ENCODE results near the gene RAB3C.

Gene RAB3C

GRCh38 chr5:58764199-58764598 is 181.3 kb downstream of the RAB3C start:
- Histone ChIP-seq H3K9me3 (ENCODE audit: control insufficient read depth, insufficient read depth, low read length) (no peaks in the 10 kb centered on the region), H3K27me3 (ENCODE audit: control insufficient read depth, insufficient read depth, low read length) (no peaks in the 10 kb centered on the region), H3K4me1 (ENCODE audit: control insufficient read depth, insufficient read depth, low read length) (no peaks in the 10 kb centered on the region), H3K36me3 (ENCODE audit: control insufficient read depth, insufficient read depth, low read length) (no peaks in the 10 kb centered on the region), H3K4me3 (ENCODE audit: low read length) (no peak overlapping the region), H3K27ac (ENCODE audit: low read length) (no peak overlapping the region)
- DNase-seq (ENCODE audit: low read depth, low spot score), result no peak
- WGBS (ENCODE audit: insufficient coverage, insufficient read length), result no CpG with 5 or more reads among the region's 3 CpGs

- H3K4me1 ChIP-seq (ENCODE audit: control insufficient read depth, insufficient read depth, low read length), result no peaks in the 10 kb centered on the region
- no CpG with 5 or more reads among the region's 2 CpGs for WGBS (ENCODE audit: insufficient coverage, insufficient read length)
These were observed 182.2 kb downstream of the RAB3C start for GRCh38 chr5:58765058-58765457.

GRCh38 chr5:58767104-58767503 is 184.2 kb downstream of the RAB3C start:
- Histone ChIP-seq H3K4me3 (ENCODE audit: low read length) (no peak overlapping the region), H3K36me3 (ENCODE audit: control insufficient read depth, insufficient read depth, low read length) (no peaks in the 10 kb centered on the region), H3K4me1 (ENCODE audit: control insufficient read depth, insufficient read depth, low read length) (no peaks in the 10 kb centered on the region), H3K27me3 (ENCODE audit: control insufficient read depth, insufficient read depth, low read length) (no peaks in the 10 kb centered on the region), H3K27ac (ENCODE audit: low read length) (no peak overlapping the region), H3K9me3 (ENCODE audit: control insufficient read depth, insufficient read depth, low read length) (no peaks in the 10 kb centered on the region)
- no peak for DNase-seq (ENCODE audit: low read depth, low spot score)

More at GRCh38 chr5:58765058-58765457, 182.2 kb downstream of the RAB3C start:
- Histone ChIP-seq H3K9me3 (ENCODE audit: control insufficient read depth, insufficient read depth, low read length) (no peaks in the 10 kb centered on the region), H3K27ac (ENCODE audit: low read length) (no peak overlapping the region), H3K36me3 (ENCODE audit: control insufficient read depth, insufficient read depth, low read length) (no peaks in the 10 kb centered on the region), H3K4me3 (ENCODE audit: low read length) (no peak overlapping the region), H3K27me3 (ENCODE audit: control insufficient read depth, insufficient read depth, low read length) (no peaks in the 10 kb centered on the region)
- no peak for DNase-seq (ENCODE audit: low read depth, low spot score)

- no peaks in the 10 kb centered on the region for H3K9me3 ChIP-seq (ENCODE audit: control insufficient read depth, insufficient read depth, low read length)
- no peaks in the 10 kb centered on the region for H3K36me3 ChIP-seq (ENCODE audit: control insufficient read depth, insufficient read depth, low read length)
- no peaks in the 10 kb centered on the region for H3K4me1 ChIP-seq (ENCODE audit: control insufficient read depth, insufficient read depth, low read length)
- DNase-seq (ENCODE audit: low read depth, low spot score), result no peak
- WGBS (ENCODE audit: insufficient coverage, insufficient read length), result no CpG with 5 or more reads among the region's 3 CpGs
- H3K27ac ChIP-seq (ENCODE audit: low read length), result no peak overlapping the region
- no peak overlapping the region for H3K4me3 ChIP-seq (ENCODE audit: low read length)
- no peaks in the 10 kb centered on the region for H3K27me3 ChIP-seq (ENCODE audit: control insufficient read depth, insufficient read depth, low read length)
These were observed 187.3 kb downstream of the RAB3C start for GRCh38 chr5:58770136-58770535.

- Histone ChIP-seq H3K27me3 (ENCODE audit: control insufficient read depth, insufficient read depth, low read length) (no peaks in the 10 kb centered on the region), H3K4me1 (ENCODE audit: control insufficient read depth, insufficient read depth, low read length) (no peaks in the 10 kb centered on the region), H3K36me3 (ENCODE audit: control insufficient read depth, insufficient read depth, low read length) (no peaks in the 10 kb centered on the region), H3K9me3 (ENCODE audit: control insufficient read depth, insufficient read depth, low read length) (no peaks in the 10 kb centered on the region), H3K27ac (ENCODE audit: low read length) (no peak overlapping the region), H3K4me3 (ENCODE audit: low read length) (no peak overlapping the region)
- WGBS (ENCODE audit: insufficient coverage, insufficient read length), result no CpG with 5 or more reads among the region's 2 CpGs
- no peak for DNase-seq (ENCODE audit: low read depth, low spot score)
These were observed 188.9 kb downstream of the RAB3C start for GRCh38 chr5:58771796-58772195.

- no peaks in the 10 kb centered on the region for H3K27me3 ChIP-seq (ENCODE audit: control insufficient read depth, insufficient read depth, low read length)
- H3K4me3 ChIP-seq (ENCODE audit: low read length), result no peak overlapping the region
- H3K36me3 ChIP-seq (ENCODE audit: control insufficient read depth, insufficient read depth, low read length), result no peaks in the 10 kb centered on the region
- H3K4me1 ChIP-seq (ENCODE audit: control insufficient read depth, insufficient read depth, low read length), result no peaks in the 10 kb centered on the region
- no peaks in the 10 kb centered on the region for H3K9me3 ChIP-seq (ENCODE audit: control insufficient read depth, insufficient read depth, low read length)
- no peak overlapping the region for H3K27ac ChIP-seq (ENCODE audit: low read length)
- DNase-seq (ENCODE audit: low read depth, low spot score), result no peak
- no CpG with 5 or more reads among the region's 2 CpGs for WGBS (ENCODE audit: insufficient coverage, insufficient read length)
These were observed 191.0 kb downstream of the RAB3C start for GRCh38 chr5:58773744-58774441.

- Histone ChIP-seq H3K9me3 (ENCODE audit: control insufficient read depth, insufficient read depth, low read length) (no peaks in the 10 kb centered on the region), H3K27me3 (ENCODE audit: control insufficient read depth, insufficient read depth, low read length) (no peaks in the 10 kb centered on the region), H3K4me1 (ENCODE audit: control insufficient read depth, insufficient read depth, low read length) (no peaks in the 10 kb centered on the region), H3K36me3 (ENCODE audit: control insufficient read depth, insufficient read depth, low read length) (no peaks in the 10 kb centered on the region), H3K4me3 (ENCODE audit: low read length) (no peak overlapping the region), H3K27ac (ENCODE audit: low read length) (no peak overlapping the region)
- WGBS (ENCODE audit: insufficient coverage, insufficient read length), result no CpG with 5 or more reads among the region's 2 CpGs
- DNase-seq (ENCODE audit: low read depth, low spot score), result no peak
These were observed 192.1 kb downstream of the RAB3C start for GRCh38 chr5:58774937-58775336.

- H3K36me3 ChIP-seq (ENCODE audit: control insufficient read depth, insufficient read depth, low read length), result no peaks in the 10 kb centered on the region
- H3K27ac ChIP-seq (ENCODE audit: low read length), result no peak overlapping the region
- no CpG with 5 or more reads among the region's 2 CpGs for WGBS (ENCODE audit: insufficient coverage, insufficient read length)
- no peaks in the 10 kb centered on the region for H3K9me3 ChIP-seq (ENCODE audit: control insufficient read depth, insufficient read depth, low read length)
- H3K4me1 ChIP-seq (ENCODE audit: control insufficient read depth, insufficient read depth, low read length), result no peaks in the 10 kb centered on the region
- H3K27me3 ChIP-seq (ENCODE audit: control insufficient read depth, insufficient read depth, low read length), result no peaks in the 10 kb centered on the region
- no peak overlapping the region for H3K4me3 ChIP-seq (ENCODE audit: low read length)
- no peak for DNase-seq (ENCODE audit: low read depth, low spot score)
These were observed 192.9 kb downstream of the RAB3C start for GRCh38 chr5:58775701-58776262.

GRCh38 chr5:58776559-58776958 is 193.7 kb downstream of the RAB3C start:
- H3K4me3 ChIP-seq (ENCODE audit: low read length), result no peak overlapping the region
- 100% methylated on average over 3 of the region's 5 CpGs for WGBS (ENCODE audit: insufficient coverage, insufficient read length)

GRCh38 chr5:58778888-58779287 is 196.0 kb downstream of the RAB3C start:
- H3K27ac ChIP-seq (ENCODE audit: low read length), result no peak overlapping the region
- H3K27me3 ChIP-seq (ENCODE audit: control insufficient read depth, insufficient read depth, low read length), result no peaks in the 10 kb centered on the region
- H3K36me3 ChIP-seq (ENCODE audit: control insufficient read depth, insufficient read depth, low read length), result no peaks in the 10 kb centered on the region
- H3K9me3 ChIP-seq (ENCODE audit: control insufficient read depth, insufficient read depth, low read length), result no peaks in the 10 kb centered on the region
- no CpG with 5 or more reads among the region's 3 CpGs for WGBS (ENCODE audit: insufficient coverage, insufficient read length)
- no peak overlapping the region for H3K4me3 ChIP-seq (ENCODE audit: low read length)
- H3K4me1 ChIP-seq (ENCODE audit: control insufficient read depth, insufficient read depth, low read length), result no peaks in the 10 kb centered on the region
- DNase-seq (ENCODE audit: low read depth, low spot score), result no peak

More at GRCh38 chr5:58776559-58776958, 193.7 kb downstream of the RAB3C start:
- Histone ChIP-seq H3K9me3 (ENCODE audit: control insufficient read depth, insufficient read depth, low read length) (no peaks in the 10 kb centered on the region), H3K27ac (ENCODE audit: low read length) (no peak overlapping the region), H3K4me1 (ENCODE audit: control insufficient read depth, insufficient read depth, low read length) (no peaks in the 10 kb centered on the region), H3K36me3 (ENCODE audit: control insufficient read depth, insufficient read depth, low read length) (no peaks in the 10 kb centered on the region), H3K27me3 (ENCODE audit: control insufficient read depth, insufficient read depth, low read length) (no peaks in the 10 kb centered on the region)
- DNase-seq (ENCODE audit: low read depth, low spot score), result no peak

- H3K4me1 ChIP-seq (ENCODE audit: control insufficient read depth, insufficient read depth, low read length), result no peaks in the 10 kb centered on the region
- H3K27me3 ChIP-seq (ENCODE audit: control insufficient read depth, insufficient read depth, low read length), result no peaks in the 10 kb centered on the region
- no CpG with 5 or more reads among the region's 2 CpGs for WGBS (ENCODE audit: insufficient coverage, insufficient read length)
- no peak for DNase-seq (ENCODE audit: low read depth, low spot score)
- H3K27ac ChIP-seq (ENCODE audit: low read length), result no peak overlapping the region
- no peaks in the 10 kb centered on the region for H3K9me3 ChIP-seq (ENCODE audit: control insufficient read depth, insufficient read depth, low read length)
- H3K36me3 ChIP-seq (ENCODE audit: control insufficient read depth, insufficient read depth, low read length), result no peaks in the 10 kb centered on the region
- no peak overlapping the region for H3K4me3 ChIP-seq (ENCODE audit: low read length)
These were observed 203.2 kb downstream of the RAB3C start for GRCh38 chr5:58786035-58786434.
